ENCODE measurements around the gene MRLN.
"Not testable (repeated sequence)": the region's sequence is repeated elsewhere in the genome, so short reads cannot be mapped to it uniquely, and the experiment has no call there.

Gene MRLN

DNA sequence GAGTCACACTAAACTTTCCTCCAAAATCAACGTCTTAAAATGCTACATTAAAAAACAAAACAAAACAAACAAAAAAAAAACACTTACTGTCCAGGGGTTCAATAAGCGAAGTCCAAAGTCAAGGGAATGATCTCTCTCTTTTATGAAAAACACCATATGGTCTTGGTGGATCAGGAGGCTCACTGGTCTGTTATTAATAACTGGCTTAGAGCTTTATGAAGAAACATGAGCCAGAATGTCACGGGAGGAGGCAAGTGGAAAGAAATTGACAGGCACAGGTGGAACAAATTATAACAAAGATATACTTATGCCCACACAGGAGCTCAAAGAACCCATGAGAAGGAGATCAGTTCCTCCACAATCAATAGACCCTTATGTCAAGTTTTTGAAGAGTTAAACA lies at the start of gene MRLN:
Gene MRLN (minus strand): TSS at position 189 of the 400 bp plus-strand sequence.
- DNase-seq, result no peak

DNA sequence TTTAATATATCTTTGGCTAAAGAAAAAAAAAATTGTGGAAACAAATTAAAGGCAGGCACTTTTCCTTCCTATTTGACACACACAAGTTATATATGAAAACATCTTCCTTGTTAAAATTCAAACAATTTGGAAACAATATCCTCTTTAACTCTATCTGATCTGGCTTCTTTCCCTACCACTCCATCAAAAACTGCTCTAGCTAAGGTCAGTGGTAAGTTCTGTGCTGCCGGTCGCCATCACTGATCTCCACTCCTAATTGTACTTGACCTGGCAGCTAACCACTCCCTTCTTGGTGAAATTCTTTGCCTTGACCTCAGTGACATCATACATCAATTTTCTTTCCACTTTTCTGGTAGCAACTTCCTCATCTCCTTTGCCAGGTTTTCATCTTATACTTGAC lies 47.9 kb upstream of the MRLN start:
- DNase-seq, result no peak

DNA sequence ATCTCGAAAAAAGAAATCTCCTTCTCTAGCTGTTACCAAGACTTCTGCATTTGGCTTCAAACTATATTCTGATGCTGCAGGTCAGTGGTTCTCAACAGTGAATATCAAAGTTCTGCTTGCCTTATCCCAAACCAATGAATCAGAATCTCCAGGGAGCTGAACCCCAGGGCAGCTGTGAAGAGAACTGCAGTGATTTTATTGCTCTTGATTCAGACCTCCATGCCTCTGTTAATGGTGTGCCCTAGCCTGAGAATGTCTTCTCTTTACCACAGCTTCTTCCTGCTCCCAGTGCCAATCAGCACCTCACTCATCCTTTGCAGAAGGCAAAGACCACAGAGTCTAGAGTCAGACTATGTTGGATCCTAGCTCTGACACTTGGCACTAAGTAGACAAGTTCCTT lies 46.2 kb upstream of the MRLN start:
- no peak for DNase-seq

DNA sequence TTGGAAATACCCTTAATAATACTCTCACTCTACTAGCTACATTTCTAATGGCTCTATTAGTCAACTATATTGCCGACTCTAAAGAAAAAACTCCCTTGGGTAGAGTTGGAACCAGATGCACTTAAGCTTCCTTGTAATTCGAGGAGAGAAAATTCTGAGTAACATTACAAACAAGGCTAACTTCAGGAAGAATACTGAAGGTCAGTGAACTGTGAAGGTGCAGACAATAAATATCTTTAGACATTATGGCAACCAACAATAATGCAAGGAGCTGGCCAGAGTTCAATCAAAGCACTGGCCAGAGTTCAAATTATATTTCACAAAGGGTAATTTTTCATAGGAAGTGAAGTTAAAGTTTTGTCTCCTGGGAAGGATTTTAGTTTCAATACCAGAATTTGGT lies 40.7 kb upstream of the MRLN start:
- no peak for DNase-seq

DNA sequence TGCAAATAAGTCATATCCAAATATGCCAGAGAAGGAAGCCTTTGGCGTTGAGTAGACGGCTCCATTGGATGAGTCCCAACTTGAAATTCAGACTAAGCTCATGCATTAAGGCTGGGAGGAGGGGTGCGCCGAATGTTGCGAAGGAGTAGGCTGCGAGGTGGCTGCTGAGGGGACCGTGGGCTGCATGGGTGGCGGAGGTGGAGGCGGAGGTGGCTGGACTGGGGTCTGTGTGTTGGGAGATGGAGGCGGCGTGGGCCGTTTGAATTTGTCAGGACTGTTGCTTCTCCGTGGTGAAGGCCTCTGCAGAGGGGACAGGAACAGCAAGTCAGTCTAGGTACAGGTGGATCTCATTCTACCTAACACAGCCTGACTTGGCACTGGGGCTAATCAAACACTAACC lies 39.6 kb upstream of the MRLN start:
- no peak for DNase-seq

DNA sequence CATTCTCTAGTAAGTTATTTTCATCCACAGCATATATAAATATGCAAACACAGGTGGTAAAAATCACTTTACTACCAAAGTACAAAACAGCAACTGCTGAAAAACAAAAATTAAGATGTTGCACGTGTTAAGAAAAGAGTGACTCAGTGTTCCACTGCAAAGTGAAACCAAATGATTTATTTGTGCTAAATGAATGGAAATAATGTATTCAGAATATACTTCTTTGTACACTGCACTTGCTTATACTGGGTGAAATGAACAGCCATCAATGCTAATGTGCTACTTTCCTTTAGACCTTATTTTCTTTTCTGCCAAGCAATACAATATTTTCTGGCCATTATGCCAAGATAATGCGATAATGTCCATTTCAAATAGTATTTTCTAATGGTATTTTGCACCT lies 38.3 kb upstream of the MRLN start:
- DNase-seq, result no peak

DNA sequence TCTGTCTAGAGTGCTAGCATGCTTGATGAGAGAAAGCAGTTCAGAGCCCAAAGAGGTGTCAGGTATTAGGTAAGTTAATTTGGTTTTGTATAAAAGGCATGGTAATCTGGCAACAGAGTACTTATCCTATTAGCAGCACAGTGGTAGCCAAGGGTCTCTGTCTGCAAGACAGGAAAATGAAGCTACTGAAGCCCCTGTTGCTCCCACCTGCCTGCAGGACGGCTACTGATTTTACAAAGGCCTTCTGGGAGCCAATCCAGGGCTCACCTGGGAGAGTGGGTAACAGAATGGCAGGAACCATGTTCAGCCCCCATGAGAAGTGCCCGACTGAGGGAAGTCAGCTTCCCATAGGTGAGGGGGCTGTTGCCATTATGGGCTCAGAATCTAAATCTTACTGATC lies 36.8 kb upstream of the MRLN start:
- not testable (repeated sequence) for DNase-seq

DNA sequence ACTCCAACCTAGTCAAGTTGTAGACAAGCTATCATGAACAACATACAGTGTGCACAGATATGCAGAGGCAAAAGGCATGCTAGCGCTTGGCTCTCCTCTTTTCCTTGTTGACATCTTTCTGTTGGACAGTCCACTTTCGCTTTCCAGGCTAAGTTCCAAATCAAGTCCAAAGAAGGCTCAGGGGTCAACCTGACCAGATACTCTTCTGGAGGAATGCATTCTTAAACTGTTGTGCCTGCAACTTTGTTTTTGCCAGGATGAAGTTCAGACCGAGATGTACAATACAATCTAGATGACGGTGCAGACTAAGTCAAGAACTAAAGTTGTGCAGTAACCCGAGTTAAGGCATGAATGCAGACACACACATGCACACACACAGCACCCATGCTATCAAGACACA lies 35.7 kb upstream of the MRLN start:
- DNase-seq, result not testable (repeated sequence)

DNA sequence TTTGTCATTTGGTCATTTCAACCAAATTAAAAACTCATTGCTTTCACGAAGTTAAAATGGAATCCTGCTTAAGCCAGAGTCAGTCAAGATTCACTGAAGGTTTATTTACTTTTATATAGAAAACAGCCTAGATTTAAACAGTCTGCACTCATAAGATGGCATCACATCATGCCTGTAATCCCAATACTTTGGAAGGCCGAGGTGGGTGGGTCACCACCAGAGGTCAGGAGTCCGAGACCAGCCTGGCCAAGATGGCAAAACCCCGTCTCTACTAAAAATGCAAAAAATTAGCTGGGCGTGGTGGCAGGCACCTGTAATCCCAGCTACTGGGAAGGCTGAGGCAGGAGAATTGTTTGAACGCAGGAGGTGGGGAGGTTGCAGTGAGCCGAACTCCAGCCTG lies 33.8 kb upstream of the MRLN start:
- DNase-seq, result not testable (repeated sequence)

DNA sequence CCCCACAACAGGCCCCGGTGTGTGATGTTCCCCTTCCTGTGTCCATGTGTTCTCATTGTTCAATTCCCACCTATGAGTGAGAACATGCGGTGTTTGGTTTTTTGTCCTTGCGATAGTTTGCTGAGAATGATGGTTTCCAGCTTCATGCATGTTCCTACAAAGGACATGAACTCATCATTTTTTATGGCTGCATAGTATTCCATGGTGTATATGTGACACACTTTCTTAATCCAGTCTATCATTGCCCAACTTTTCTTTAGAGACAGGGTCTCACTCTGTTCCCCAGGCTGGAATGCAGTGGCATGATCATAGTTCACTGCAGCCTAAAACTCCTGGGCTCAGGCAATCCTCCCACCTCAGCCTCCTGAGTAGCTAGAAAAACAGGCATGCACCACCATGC lies 32.2 kb upstream of the MRLN start:
- not testable (repeated sequence) for DNase-seq

DNA sequence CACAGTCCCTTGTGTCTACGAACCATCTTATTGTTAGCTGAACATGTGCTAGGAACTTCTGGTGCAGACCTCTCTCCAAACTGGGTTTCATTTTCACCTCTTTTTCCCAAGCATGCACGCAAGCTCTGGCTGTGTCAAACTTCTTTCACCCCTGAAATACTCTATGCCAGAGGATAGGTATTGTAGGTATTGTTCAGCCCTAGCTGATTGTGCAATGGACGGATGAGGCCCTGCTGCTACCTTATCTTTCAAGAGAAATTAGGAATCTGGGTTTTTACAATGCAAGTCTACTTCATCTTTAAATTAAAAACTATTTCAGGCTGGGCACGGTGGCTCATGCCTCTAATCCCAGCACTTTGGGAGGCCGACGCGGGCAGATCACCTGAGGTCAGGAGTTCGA lies 28.3 kb upstream of the MRLN start:
- no peak for DNase-seq

DNA sequence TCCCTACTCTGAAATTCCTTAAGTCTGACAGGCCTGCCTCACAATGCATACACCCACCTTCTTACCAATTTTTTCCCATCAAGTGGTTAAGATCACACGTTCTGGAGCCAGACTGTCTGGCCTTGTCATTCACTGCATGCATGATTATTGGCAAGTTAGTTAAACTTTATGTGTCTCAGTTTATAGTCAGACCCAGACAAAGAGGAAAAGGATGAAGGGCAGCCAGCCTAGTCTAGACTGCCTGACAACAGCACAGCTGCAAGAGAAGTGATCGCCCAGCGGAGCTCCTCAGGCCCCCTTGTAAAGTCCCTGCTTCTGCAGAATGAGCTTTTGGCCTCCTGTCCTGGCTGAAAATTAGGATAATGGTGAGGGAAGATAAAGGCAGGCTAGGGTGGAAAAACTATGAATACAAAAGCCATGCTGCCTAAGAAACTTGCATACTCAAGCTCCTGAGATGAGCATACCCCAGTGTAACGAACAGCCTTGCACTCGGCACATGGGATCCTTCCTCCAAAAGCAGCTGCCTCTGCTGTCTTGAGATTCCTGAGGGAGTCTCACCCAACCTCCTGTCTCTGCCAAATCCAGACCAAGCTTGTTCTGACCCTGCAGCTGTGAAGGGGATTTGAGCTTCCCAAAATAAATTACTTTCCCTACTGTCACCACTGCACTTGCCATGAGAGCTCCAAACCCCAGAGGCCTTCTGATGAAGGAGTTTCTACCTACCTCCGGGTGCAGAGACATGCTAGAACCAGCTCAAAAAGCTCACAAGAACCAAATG lies 26.7 kb upstream of the MRLN start:
- DNase-seq, result no peak

DNA sequence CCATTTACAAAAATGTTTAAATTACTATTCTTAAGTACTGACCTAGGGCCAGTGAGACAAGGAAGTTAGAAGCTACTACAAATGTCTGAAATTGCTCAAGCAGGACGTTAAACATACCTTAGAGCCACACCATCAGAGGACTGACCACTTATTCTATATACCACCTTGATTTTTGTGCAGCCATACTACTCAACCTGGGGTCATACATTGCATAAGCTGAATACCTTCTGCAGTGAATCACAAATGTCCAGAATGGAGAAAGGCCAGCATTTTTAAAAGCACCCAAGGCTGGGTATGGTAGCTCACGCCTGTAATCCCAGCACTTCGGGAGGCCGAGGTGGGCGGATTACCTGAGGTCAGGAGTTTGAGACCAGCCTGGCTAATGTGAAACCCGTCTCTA lies 21.2 kb upstream of the MRLN start:
- no peak for DNase-seq

DNA sequence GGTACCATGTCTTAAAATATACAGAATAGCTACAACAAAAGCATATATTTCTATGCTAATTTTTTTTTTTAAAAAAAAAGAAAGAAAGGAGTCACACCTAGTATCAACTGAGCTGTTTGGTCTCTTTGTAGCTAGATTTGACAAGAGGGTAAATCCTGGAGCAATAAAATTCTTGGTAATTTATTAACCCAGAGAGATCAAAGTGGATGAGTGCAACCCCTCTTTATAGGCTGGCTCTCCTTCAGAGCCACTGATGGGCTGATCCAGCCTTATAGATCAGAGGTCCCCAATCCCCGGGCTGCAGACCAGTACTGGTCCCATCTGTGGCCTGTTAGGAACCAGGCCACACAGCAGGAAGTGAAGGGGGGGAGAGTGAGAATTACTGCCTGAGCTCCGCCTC lies 19.8 kb upstream of the MRLN start:
- DNase-seq, result no peak

DNA sequence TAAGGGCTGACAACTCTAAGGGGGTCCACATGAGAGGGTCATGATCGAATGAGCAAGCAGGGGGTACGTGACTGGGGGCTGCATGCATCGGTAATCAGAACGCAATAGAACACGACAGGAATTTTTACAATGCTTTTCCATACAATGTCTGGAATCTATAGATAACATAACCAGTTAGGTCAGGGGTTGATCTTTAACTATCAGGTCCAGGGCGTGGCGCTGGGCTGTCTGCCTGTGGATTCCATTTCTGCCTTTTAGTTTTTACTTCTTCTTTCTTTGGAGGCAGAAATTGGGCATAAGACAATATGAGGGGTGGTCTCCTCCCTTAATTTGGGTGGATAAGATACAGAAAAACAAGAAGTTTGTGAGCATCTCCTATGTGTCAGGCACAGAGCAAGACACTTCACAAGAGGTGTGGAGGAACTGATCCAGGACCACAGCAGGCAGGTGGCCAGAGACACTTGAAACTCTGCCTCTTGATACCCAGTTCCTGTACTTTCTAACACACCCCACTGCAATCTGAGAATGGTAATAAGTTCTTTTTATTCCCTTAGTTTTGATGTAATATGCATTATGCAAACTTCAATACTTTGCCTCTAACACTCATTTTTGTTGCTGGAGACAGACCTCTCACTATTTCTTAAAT lies 18.0 kb upstream of the MRLN start:
- no peak for DNase-seq

DNA sequence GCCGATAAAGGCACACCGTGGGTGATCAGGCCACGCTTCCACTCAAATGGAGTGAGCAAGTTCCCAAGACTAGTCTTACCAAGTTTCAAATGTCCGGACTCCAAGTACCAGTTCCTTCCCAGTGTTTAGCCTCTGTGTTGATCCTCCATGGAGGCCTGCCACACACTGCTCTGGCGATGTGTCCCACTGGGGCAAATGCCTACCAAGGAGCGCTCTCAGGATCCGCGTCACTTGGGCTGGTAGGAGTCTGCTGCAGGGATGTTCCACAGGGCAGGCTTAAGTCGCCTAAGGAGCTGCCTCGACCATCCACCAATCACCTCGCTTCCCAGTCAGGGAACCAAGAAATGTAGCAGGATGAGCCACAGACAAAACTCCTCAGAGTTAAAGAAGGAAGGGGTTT lies 17.4 kb upstream of the MRLN start:
- DNase-seq, result no peak

DNA sequence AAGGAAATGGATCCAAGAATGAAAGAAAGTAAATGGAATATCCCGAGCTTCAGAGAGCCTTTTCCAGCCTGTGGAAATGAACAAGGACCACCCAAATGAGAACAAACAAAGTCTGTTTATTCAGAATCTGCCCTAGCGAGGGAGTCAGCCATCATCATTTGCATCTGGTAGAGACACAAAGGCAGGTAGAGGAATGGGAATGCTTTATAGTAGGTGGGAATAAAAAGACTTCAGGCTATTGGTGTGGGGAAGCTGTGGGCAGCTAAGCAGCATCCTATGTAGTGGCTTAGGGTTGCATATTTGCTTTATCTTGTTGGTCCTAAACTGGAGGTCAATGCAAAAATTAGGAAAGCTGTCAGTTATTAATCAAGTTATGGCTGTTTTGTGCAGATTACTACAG lies 9.2 kb upstream of the MRLN start:
- no peak for DNase-seq

DNA sequence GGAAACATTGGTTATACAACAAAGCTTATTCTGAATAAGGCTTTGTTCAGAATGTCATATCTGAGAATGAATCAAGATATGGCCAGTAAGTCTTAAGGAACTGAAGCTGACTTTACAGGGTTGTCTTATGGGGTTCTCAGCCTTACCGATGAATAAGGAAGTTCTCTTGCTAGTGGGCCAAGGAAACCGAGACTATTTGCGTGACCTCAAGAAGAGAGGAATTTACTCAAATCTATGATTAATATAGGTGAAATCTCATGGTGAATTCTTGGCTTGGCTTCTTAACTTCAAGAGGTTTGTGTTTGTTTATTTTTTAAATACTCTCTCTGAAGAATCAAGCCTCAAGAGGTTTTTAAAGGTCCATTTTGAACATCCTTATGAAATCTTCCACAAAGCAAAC lies 4.7 kb upstream of the MRLN start:
- DNase-seq, result peak; percentile 58

DNA sequence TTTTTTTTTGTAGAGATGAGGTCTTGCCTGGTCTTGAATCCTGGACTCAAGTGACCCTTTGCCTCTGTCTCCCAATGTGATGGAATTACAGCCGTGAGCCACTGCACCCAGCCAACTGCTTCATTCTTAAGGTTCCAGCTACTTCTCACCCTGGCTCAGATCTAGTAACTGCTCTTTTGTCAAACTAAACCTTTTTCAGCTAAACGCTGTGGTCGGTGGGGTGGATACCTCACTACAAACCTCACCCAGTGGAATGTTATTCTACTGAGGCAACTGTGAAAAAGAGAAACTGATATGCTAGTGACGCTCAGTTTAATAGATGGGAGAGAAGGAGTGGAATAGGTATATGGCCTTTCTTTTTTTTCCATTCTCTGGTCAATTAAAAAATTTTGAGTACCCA lies 1.7 kb upstream of the MRLN start:
- DNase-seq, result no peak

DNA sequence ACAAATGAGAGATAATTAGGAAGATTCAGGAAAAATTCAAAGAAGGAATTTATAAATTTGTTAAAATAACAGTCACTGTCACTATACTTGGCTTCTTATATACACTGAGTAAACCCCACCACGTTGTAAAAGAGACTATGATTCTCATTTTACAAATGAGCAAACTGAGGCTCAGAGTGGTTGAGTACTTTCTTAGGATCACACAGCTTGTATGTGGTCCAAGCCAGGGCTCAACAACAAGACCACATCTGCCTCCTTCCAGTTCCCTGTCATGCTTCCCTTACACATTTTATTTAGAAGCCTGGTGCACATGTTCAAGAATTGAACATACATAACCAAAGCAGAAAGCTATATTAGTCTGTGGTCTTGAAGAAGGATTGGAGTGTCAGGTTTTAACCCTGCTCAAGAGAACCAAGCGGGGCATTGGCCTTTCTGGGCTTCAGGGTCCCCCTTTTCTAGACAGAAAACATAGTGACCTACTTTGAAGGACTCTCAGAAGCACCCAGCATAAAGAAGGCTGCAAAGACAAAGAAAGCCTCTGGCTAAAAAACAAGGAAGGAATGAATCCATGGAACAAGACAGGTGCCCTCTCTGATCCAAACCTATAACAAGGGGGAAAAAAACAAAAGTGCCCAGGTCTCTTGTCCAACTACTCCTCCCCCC lies 846 bp downstream of the MRLN start:
- DNase-seq, result no peak

DNA sequence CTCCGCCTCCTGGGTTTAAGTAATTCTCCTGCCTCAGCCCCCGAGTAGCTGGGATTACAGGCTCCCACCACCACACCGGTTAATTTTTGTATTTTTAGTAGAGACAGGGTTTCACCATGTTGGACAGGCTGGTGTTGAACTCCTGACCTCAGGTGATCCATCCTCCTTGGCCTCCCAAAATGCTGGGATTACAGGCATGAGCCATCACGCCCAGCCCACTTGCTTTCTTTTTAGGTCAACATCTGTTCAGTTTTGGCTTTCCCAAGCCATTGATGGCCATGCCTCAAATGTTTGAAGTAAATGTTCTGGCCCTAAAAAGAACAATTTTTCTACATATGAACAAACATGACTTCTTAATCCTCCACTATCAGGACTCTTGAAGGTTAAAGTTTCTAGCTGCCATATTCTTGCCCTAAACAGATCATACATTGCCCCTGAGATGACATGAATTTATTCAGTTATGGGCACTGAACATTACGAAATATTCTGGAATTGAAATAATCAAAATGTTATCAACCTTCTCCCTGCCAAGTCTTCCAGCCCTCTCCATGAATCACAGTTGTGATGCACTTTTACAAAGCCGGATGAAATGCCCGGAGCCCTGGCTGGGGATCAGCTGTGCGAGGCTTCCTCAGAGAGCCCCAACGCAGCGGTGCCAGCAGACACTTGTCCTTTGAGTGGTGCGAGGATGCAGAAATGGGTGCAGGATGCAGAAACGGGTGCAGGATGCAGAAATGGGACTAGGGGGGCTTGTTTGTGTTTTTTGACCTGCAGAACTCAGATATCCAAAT lies 2.9 kb downstream of the MRLN start:
- DNase-seq, result no peak

DNA sequence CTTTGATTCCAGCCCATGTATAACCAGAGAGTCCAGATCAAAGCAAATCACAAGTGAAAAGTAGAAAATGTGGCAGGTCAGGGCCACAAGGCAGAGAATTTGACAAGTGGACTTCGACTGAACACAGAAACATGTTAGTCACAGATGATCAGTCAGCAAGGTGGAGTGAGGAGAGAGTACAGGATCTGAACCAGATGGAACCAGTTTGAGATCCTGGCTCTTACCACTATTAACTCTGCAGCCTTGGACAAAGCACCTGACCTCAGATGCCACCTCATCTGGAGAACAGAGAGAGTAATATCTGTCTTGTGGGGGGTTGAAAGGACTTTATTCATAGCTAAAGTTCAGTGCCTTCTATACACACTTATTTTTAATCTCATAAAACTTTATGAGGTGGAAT lies 4.4 kb downstream of the MRLN start:
- no peak for DNase-seq

DNA sequence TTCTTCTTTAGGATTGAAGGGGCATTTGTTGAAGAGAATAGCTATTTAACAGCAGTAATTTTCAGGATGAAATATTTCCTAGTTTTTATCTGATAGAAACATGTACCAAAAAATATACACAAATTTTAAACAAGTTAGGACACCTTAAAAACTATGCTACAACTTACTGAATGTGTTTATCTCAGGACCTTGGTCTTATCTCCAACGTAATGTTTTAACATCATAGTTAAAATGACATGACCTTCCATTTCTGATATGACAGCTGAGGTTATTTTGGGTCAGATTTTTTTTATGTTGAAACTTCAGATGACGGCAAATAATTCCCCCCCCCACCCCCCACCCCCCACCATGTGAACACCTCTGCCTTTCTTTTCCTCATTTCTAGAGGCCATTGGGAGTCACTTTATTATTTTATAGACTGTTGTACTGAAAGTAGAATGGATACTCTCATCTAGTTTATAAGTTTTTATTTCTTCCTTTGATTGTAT lies 8.0 kb downstream of the MRLN start:
- DNase-seq, result no peak
